OCI-M2 (cell line): Measurements from ENCODE around the gene SUDS3.
A peak's percentile ranks its signal among the peaks of the same experiment; 100 is the strongest.
"Not testable (repeated sequence)": the region's sequence is repeated elsewhere in the genome, so short reads cannot be mapped to it uniquely, and the experiment has no call there.

Experiments
- DNase-seq: peaks from one replicate; lab custom pipeline; 2025; ENCODE audit not compliant: unreplicated experiment; lab: John Stamatoyannopoulos, UW

Gene SUDS3

GRCh38 chr12:118376089-118377020 lies at the start of gene SUDS3:
SUDS3 (plus strand) TSS chr12:118376555; CDS start chr12:118376692, 137 bp downstream.
- DNase-seq = peak; percentile 17

- no peak for DNase-seq
Measured at GRCh38 chr12:118326991-118327390, 49.4 kb upstream of the SUDS3 start.

GRCh38 chr12:118327391-118327790 lies 49.0 kb upstream of the SUDS3 start:
- no peak for DNase-seq

- DNase-seq = no peak
Measured at GRCh38 chr12:118328486-118329330, 47.6 kb upstream of the SUDS3 start.

GRCh38 chr12:118330421-118331018 lies 45.8 kb upstream of the SUDS3 start:
- DNase-seq = peak; percentile 37

- no peak for DNase-seq
Measured at GRCh38 chr12:118332511-118332910, 43.8 kb upstream of the SUDS3 start.

GRCh38 chr12:118334241-118334640 lies 42.1 kb upstream of the SUDS3 start:
- no peak for DNase-seq

- DNase-seq = no peak
Measured at GRCh38 chr12:118334939-118335567, 41.3 kb upstream of the SUDS3 start.

- DNase-seq = no peak
Measured at GRCh38 chr12:118336123-118336522, 40.2 kb upstream of the SUDS3 start.

- no peak for DNase-seq
Measured at GRCh38 chr12:118337194-118337838, 39.0 kb upstream of the SUDS3 start.

GRCh38 chr12:118342090-118342489 lies 34.3 kb upstream of the SUDS3 start:
- DNase-seq = no peak

- no peak for DNase-seq
Measured at GRCh38 chr12:118344829-118345228, 31.5 kb upstream of the SUDS3 start.

GRCh38 chr12:118345355-118345754 lies 31.0 kb upstream of the SUDS3 start:
- DNase-seq = peak; percentile 23

- DNase-seq = peak; percentile 34
Measured at GRCh38 chr12:118346895-118347294, 29.5 kb upstream of the SUDS3 start.

GRCh38 chr12:118347916-118348315 lies 28.4 kb upstream of the SUDS3 start:
- no peak for DNase-seq

GRCh38 chr12:118350908-118351559 lies 25.3 kb upstream of the SUDS3 start:
- DNase-seq = no peak

- DNase-seq = no peak
Measured at GRCh38 chr12:118353721-118354120, 22.6 kb upstream of the SUDS3 start.

GRCh38 chr12:118354503-118354902 lies 21.9 kb upstream of the SUDS3 start:
- not testable (repeated sequence) for DNase-seq

- DNase-seq = no peak
Measured at GRCh38 chr12:118354903-118355302, 21.5 kb upstream of the SUDS3 start.

GRCh38 chr12:118355843-118356242 lies 20.5 kb upstream of the SUDS3 start:
- DNase-seq = no peak
